Kidney epithelial cell (primary cell): ENCODE measurements around the gene SVEP1. TPM values are rescaled to one million over a fixed set of nuclear protein-coding genes. Genes with fewer than 3 reads are reported as not detected.

Experiments
- DNase-seq: peaks from one replicate; pipeline ENCODE4 v3.0.0-alpha.2; 2010; ENCODE audit warnings: low read depth
- H3K27me3 ChIP-seq: 2 replicates; pipeline ENCODE4 v1.6.0; 2011; ENCODE audit warnings: low read length; ENCODE audit not compliant: control insufficient read depth, insufficient read depth
- H3K36me3 ChIP-seq: 2 replicates; pipeline ENCODE4 v1.5.1; 2011; ENCODE audit warnings: low read length; ENCODE audit not compliant: control insufficient read depth, insufficient read depth
- H3K4me3 ChIP-seq: 2 replicates; pipeline ENCODE4 v1.5.1; 2011; ENCODE audit warnings: low read depth, mild to moderate bottlenecking, control low read depth, low read length
- CTCF ChIP-seq: IDR thresholded peaks from 2 replicates; pipeline ENCODE4 v1.5.1; 2011; ENCODE audit warnings: mild to moderate bottlenecking, moderate library complexity, low read length, control low read depth, inconsistent platforms; ENCODE audit not compliant: insufficient read depth, poor library complexity, severe bottlenecking
- total RNA-seq: library from RNA; depleted of rRNA; stranded (reverse); fragments of >200 nt; gene quantifications from 2 replicates; pipeline ENCODE4 v1.2.3, GENCODE V29; 2015

The SVEP1 gene
- total RNA-seq, 1 donor from 2014 or later = 1.6 TPM

DNA sequence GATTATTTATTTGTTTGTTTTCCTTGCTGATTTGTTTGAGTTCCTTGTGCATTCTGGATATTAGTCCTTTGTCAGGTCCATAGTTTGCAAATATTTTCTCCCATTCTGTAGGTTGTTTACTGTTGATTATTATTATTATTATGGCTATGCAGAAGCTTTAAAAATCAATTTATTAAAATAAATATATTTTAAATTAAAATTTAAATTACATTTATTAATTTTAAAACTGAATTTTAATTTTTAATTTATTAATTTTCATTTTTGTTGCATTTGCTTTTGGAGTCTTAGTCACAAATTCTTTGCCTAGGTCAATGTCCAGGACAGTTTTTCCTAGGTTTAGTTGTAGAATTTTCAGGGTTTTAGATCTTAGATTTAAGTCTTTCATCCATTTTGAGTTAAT is 50.9 kb downstream of the SVEP1 start:
- Histone ChIP-seq H3K27me3 (no peaks in the 10 kb centered on the region), H3K36me3 (no peaks in the 10 kb centered on the region), H3K4me3 (no peak overlapping the region)
- TF ChIP-seq CTCF = no peak
- no peak for DNase-seq

DNA sequence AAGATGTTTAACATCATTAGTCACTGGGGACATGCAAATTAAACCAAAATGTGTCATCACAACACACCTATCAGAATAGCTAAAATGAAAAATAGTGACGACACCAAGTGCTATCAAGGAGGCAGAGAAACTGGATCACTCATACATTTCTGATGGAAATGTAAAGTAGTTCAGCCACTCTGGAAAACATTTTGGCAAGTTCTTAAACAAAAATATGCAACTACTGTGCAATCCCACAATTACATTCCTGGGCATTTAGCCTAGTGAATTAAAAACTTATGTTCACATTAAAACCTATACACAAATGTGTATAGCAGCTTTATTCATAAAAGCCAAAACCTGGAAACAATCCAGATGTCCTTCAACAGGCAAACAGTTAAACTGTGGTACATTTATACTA is 53.1 kb downstream of the SVEP1 start:
- H3K27me3 ChIP-seq = no peaks in the 10 kb centered on the region
- no peak for TF ChIP-seq CTCF
- no peak overlapping the region for H3K4me3 ChIP-seq
- no peaks in the 10 kb centered on the region for H3K36me3 ChIP-seq
- DNase-seq = no peak

- no peaks in the 10 kb centered on the region for H3K27me3 ChIP-seq
- H3K36me3 ChIP-seq = no peaks in the 10 kb centered on the region
- no peak for DNase-seq
- no peak for TF ChIP-seq CTCF
- no peak overlapping the region for H3K4me3 ChIP-seq
Measured at GRCh38 chr9:110521206-110521605, 58.3 kb downstream of the SVEP1 start.

GRCh38 chr9:110520120-110520701 is 59.3 kb downstream of the SVEP1 start:
- Histone ChIP-seq H3K4me3 (no peak overlapping the region), H3K36me3 (no peaks in the 10 kb centered on the region), H3K27me3 (no peaks in the 10 kb centered on the region)
- TF ChIP-seq CTCF = no peak
- DNase-seq = no peak

DNA sequence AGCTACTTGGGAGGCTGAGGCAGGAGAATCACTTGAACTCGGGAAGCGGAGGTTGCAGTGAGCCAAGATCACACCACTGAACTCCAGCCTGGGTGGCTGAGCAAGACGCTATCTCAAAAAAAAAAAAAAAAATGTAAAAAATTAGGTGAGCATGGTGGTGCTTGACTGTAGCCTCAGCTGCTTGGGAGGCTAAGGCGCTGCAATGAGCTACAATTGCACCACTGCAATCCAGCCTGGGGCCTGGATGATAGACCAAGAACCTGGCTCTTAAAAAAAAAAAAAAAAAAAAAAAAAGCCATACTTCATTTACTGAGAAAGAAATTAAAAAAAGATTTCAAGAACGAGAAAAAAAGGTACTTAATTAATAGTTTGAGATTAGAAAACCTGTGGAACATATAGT is 62.1 kb downstream of the SVEP1 start:
- TF ChIP-seq CTCF = no peak
- Histone ChIP-seq H3K4me3 (no peak overlapping the region), H3K27me3 (no peaks in the 10 kb centered on the region), H3K36me3 (no peaks in the 10 kb centered on the region)
- no peak for DNase-seq

- no peaks in the 10 kb centered on the region for H3K36me3 ChIP-seq
- DNase-seq = no peak
- no peak for TF ChIP-seq CTCF
- H3K4me3 ChIP-seq = no peak overlapping the region
- H3K27me3 ChIP-seq = no peaks in the 10 kb centered on the region
Measured at GRCh38 chr9:110514897-110515296, 64.6 kb downstream of the SVEP1 start.
